Endothelial cell of umbilical vein (primary cell): ENCODE measurements around the gene WDR89.

Source experiments
- CTCF ChIP-seq, 2 donors: IDR thresholded peaks; 1 replicate in 1 of 2; 2 replicates in 1 of 2; pipeline ENCODE4 v1.5.1; 2011; ENCODE audit warnings: low read length in 2 of 2, mild to moderate bottlenecking in 2 of 2, moderate library complexity in 2 of 2, control low read depth in 1 of 2, inconsistent platforms in 1 of 2, low read depth in 1 of 2; ENCODE audit not compliant: insufficient read depth in 1 of 2; ENCODE audit errors: extremely low read depth in 1 of 2
- MAX ChIP-seq: IDR thresholded peaks from 2 replicates; pipeline ENCODE4 v1.6.1; 2011; ENCODE audit not compliant: insufficient read depth, insufficient read length

GRCh38 chr14:63672417-63673180, 30.9 kb upstream of the WDR89 start:
- TF ChIP-seq CTCF (IDR thresholded peaks at IDR 0.05; ENCODE audit: extremely low read depth in 1 of 2, insufficient read depth in 1 of 2, low read depth in 1 of 2, low read length in 2 of 2): no peak
- TF ChIP-seq MAX: no peak
